HG03354 (cell line): Measurements from ENCODE around the gene RPL37.
"Not testable (repeated sequence)": the region's sequence is repeated elsewhere in the genome, so short reads cannot be mapped to it uniquely, and the experiment has no call there.

Experiments used
- ATAC-seq: cut with Tn5 transposase; IDR thresholded peaks from one replicate; pipeline ENCODE4 v1.9.1; 2021; ENCODE audit warnings: mild to moderate bottlenecking; ENCODE audit not compliant: unreplicated experiment, poor library complexity, severe bottlenecking

The RPL37 gene

DNA sequence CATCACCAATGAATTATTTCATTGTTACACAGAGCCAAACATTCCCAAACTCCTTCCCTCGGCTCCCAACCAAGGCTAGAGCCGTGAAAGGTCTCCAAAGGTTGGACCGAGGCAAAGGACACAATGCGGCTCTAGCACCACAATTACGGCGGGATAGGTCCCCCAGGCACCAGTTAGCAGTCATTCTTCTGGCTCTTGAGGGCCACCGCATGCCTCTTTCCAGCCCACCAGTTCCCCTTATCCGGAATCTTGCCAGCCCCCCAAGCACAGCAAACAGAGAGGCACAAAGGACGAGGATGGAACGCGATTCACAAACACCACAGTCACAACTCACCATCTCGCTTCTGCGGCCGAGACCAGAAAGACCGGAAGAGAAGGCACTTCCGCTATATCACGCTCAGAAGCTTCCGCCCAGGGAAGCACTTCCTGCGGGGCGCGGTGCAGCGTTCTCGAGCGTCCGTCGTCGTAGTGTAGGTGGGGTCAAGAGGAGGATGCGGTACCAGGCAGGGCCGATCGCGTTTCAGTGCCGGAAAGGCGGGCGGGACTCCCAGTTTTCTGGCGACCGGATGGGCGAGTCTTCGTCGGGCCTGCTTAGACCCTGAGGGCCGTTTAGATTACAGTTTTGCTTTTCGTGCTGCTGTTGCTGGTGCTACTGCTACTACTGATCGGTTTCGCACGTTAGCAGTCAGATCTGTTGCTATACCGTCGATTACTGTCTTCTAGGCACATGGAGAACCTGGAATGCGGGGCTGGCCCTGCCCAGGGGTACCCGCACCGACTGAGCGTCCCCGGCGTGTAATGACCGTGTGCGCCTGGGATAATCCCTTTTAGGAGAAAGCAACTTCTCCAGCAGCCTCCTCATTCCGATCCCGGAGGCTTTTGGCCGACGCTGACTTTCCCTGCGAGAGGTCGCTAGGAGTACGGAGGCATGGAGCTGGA, at the start of gene RPL37:
Gene RPL37 (minus strand): TSS at position 374 of the 939 bp plus-strand sequence. CDS start 37 bp downstream, at position 337.
- peak; percentile 97 for ATAC-seq

DNA sequence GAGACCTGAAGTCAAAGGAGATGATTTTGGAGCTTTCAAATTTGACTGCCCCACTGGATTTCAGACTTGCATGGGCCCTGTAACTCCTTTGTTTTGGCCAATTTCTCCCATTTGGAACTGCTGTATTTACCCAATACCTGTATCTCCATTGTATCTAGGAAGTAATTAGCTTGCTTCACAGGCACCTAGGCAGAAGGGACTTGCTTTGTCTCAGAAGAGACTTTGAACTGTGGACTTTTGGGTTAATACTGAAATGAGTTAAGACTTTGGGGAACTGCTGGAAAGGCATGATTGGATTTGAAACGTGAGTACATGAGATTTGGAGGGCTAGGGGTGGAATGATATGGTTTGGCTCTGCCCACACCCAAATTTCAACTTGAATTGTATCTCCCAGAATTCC, 48.0 kb upstream of the RPL37 start:
- not testable (repeated sequence) for ATAC-seq

DNA sequence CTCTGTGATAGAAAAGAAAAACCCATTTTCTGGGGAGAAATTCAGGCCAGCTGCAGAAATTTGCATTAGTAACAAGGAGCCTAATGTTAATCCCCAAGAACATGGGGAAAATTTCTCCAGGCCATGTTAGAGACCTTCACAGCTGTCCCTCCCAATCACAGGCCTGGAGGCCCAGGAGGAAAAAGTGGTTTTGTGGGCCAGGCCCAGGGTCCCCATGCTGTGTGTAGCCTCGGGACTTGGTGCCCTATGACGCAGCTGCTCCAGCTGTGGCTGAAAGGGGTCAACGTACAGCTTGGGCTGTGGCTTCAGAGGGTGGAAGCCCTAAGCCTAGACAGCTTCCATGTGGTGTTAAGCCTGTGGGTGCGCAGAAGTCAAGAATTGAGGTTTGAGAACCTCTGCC, 47.3 kb upstream of the RPL37 start:
- no peak for ATAC-seq

DNA sequence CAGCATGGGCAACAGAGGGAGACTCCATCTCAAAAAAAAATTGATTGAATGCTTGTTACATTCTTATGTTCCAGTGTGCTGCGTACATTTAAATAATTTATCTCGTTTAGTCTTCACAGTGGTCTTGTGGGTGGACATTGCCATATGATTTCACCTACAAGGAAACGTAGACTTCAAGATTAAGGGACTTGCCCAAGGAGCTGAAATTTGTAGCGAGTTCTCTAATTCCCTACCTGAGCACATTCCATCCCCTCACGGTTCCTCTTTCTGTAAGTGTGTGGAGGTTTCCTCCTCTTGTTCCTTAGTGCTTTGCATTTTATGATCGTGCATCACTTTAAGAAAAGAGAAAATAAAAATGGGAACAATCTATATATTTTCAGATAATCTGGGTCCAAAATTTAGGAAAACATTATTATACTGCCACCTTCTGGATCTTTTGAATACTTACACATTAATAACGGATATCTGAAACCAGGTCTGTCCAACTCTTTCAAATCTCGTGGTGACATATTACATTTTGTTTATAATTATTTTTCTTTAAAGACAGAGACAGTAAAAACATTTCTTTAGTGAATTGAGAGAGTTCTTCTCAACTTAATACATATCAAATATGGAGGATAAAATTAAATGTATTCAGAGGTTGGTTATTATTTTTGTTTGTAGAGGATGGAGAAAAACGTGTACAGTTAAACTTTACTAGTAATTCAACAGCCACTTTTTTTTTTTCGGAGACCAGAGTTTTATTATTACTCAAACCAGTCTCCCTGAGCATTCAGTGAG, 44.3 kb upstream of the RPL37 start:
- ATAC-seq, result peak; percentile 64

DNA sequence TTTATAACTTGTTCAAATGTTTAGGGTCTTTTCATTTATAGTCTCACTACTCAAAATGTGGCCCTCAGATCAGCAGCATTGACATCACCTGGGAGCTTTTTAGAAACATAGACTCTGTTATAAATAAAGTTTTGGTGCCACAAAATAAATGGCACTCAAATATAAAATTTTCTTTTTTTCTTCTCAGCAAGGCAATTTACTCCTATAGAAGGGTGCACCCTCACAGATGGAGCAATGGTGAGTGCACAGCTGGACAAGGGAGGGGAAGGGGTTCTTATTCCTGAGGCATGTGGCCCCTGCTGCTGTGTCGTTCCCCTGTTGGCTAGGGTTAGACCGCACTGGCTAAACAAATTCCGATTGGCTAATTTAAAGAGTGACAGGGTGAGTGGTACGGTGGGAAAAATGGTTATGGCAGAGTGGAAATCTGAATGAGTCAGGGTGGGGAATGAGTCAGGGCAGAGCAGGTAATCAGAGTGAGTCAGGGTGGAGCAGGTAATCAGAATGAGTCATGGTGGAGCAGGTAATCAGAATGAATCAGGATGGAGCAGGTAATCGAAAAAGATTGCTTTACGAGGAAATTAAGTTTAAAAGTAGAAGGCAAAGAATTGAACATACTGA, 42.5 kb upstream of the RPL37 start:
- no peak for ATAC-seq

DNA sequence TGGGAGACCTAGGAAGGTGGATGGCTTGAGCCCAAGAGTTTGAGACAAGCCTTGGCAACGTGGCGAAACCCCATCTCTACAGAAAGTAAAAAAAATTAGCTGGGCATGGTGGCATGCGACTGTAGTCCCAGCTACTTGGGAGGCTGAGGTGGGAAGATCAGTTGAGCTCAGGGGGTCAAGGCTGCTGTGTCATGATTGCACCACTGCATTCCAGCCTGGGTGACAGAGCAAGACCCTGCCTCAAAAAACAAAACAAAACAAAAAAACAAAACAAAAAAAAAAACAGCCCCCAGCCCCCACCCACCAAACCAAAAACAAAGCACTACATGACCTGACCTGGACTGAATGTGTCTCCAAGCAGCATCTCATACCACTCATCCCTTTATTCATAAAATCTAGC, 40.9 kb upstream of the RPL37 start:
- no peak for ATAC-seq

DNA sequence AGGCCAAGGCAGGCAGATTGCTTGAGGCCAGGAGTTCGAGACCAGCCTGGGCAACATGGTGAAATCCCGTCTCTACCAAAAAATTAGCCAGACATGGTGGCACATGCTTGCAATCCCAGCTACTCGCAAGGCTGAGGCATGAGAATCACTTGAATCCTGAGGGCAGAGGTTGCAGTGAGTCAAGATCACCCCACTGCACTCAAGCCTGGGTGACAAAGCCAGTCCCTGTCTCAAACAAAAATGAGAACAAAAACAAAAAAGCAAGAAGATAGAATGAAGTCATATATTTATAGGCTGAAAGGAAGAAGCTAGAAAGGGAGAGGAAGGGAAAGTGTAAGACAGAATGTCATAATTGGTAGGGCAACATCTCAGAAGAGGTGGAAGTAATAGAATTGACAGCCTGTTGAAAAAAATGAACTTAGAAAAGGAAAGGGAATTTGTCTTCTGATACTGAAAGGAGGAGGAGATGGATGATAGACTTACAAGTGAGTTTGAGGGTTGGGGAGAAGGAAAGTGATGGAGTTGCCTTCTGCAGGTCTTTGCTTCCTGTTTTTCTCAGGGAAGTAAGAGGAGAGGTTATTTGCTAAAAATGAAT, 38.4 kb upstream of the RPL37 start:
- no peak for ATAC-seq

DNA sequence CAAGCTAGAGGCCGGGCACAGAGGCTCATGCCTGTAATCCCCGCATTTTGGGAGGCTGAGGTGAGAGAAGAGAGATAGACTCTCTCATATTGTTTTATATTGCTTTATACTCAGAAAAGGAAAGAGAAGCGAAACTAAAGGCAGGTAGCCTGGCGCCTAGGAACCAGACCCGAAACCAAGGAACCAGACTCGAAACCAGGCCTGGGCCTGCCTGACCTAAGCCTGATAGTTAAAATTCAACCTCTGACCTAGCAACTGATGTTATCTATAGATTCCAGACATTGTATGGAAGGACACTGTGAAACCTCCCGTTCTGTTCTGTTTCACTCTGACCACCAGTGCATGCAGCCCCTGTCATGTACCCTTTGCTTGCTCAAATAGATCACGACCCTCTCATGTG, 37.2 kb upstream of the RPL37 start:
- not testable (repeated sequence) for ATAC-seq

DNA sequence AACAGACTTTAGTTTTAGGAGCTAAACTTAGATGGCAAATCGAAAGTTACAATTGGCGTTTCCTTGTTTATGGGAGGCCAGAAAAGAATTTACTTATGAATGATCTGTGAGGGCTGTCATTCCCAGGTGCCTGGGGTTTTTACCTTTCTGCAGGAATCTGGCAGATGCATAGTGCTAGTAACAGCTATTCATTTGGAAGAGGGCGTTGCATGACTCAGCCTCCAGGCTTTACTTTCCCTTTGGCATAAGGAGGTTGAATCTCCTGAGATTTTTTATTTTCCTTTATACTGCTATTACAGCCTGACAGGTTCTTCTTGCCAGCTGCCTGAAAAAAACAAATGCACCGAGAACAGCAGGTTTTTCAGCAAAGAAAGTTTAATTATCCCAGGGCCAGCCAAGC, 36.2 kb upstream of the RPL37 start:
- no peak for ATAC-seq

DNA sequence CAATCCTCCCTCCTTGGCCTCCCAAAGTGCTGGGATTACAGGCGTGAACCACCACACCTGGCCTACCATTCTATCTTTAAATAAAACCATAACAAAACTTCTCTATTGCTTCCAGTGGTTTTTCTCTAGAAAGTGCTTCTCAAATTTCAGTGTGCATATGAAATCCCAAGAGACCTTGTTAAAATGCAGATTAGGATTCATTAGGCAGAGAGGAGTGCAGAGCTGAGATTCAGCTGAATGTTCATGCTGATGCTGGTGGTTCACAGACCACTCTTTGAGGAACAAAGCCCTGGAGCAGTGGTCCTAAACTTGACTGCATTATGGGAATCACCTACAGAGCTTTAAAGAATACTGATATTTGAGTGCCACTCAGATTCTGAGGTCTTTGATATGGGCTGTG, 34.4 kb upstream of the RPL37 start:
- no peak for ATAC-seq

DNA sequence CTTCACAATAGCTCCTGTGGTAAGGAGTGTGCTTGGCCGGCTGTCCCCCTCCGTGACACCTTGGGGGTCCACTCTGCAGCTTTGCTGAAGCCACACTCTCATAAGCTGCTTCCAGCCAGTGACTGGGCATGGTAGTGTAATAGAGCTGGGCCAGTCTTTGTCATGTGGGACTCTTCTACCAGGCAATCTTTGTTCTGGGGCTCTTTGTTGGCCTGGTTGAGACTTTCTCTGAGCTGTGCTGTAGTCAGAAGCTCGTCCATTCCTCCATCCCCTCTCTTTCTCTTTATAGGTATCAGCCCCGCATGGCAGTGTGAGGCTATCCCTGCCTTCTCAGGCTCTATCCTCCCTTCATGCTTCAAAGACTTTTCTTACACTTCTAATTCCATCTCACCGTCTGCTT, 31.8 kb upstream of the RPL37 start:
- ATAC-seq, result no peak

DNA sequence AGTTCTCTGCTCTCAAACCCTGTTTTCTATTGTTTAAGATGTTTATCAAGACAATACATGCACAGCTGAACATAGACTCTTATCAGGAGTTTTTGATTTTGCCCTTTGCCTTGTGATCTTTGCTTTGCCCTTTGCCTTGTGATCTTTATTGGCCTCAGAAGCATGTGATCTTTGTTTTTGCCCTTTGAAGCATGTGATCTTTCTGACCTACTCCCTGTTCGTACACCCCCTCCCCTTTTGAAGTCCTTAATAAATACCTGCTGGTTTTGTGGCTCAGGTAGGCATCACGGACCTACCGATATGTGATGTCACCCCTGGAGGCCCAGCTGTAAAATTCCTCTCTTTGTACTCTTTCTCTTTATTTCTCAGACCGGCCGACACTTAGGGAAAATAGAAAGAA, 30.0 kb upstream of the RPL37 start:
- not testable (repeated sequence) for ATAC-seq

DNA sequence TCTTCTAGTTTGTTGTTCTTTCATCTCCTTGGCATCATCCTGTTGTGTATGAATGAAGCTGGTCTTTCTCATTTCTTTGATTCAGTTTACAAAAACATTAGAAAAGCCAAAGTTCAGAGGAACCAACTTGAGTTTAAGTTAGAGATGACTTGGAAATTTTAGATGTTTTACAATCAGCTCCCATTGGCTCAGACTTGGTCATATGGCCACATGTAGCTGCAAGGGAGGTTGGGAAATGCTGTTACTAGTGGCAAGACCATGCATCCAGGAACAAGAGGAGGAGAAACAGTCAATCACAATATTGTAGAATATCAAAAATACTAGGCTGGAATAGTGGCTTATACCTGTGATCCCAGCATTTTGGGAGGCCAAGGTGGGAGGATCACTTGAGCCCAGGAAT, 25.7 kb upstream of the RPL37 start:
- no peak for ATAC-seq

DNA sequence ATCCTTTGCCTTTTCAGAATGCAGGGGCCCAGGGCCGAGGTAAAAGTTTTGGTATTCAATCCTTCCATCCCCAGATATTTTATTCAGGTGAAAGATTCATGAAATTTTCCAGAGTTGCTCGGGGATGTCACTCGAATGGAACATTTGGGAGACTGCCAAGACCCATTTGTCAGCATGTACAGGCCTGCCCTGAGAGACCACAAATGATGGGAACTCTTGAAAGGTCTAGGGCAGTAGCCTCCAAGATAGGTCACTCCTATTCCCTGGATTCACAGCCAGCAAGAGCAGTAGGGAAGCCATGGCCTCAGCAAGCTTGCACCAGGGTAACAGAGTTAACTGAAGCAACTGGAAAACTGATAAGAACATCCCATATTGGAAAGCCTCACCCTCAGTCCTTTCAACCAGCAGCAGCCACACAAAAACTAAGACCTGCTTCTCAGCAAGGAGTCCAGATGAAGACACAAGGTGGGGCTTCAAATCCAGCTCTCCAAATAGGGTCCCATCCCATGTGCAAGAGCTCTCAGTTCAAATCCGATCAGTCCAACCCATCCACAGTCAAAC, 18.7 kb upstream of the RPL37 start:
- ATAC-seq, result no peak

DNA sequence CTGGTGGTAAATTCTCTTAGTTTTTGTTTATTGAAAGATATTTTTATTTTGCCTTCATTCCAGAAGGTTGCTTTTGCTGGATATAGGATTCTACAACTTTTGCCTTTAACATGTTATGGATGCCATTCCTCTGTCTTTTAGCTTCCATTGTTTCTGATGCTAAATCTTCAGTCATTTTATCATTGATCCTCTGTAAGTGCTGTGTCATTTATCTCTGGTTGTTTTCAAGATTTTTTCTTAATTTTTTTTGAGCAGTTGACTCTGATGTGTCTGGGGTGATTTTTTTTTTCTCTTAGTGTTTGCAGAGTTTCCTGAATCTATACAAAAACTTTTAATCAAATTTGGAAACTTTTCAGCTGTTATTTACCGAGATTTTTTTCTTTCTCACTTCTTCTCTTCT, 12.5 kb upstream of the RPL37 start:
- no peak for ATAC-seq

DNA sequence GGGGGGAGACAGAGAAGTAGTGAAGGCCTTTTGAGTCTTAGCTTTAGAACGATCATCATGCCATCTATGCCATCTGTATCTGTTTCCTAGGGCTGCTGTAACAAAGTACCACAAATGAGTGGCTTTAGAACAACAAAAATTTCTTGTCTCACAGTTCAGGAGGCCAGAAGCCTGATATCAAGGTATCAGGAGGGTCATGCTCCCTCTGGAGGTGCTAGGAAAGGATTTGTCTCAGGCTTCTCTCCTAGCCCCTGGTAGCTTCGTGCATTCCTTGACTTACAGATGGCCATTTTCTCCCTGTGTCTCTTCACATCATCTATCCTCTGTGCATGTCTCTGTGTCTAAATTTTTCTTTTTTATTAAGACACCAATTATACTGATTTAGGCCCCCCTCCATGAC, 11.3 kb upstream of the RPL37 start:
- no peak for ATAC-seq

DNA sequence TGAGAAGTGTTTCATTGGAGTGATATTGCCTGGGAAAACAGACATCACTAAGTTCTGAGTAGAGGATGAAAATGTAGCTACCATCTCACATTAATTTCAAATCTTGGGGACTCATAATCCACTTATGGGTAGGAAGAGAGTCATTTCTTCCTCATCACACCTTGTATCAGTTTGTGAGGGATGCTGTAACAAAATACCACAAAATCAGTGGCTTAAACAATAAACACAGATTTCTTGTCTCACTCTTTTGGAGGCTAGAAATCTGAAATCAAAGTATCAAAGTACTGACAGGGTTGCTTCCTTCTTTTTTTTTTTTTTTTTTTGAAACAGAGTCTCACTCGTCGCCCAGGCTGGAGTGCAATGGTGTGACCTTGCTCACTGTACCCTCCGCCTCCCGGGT, 9.5 kb upstream of the RPL37 start:
- no peak for ATAC-seq

DNA sequence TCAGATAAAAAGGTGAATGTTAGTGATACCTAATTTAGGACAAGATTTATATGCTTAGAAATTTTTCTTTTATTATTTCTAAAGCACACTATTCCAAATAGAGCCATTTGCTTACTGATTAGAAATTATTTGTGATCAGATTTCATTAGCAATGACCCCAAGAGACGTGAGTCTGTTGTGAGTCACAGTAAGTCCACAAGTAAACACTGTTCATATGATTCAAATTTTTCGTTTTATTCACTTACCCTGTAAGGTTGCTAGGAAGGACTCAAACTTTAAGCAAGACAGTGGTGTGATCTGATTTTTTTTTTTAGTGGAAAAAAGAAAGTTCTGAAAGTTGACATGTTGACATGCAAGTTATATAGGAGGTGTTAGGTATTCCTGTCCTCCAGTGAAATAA, 7.3 kb upstream of the RPL37 start:
- ATAC-seq, result no peak

DNA sequence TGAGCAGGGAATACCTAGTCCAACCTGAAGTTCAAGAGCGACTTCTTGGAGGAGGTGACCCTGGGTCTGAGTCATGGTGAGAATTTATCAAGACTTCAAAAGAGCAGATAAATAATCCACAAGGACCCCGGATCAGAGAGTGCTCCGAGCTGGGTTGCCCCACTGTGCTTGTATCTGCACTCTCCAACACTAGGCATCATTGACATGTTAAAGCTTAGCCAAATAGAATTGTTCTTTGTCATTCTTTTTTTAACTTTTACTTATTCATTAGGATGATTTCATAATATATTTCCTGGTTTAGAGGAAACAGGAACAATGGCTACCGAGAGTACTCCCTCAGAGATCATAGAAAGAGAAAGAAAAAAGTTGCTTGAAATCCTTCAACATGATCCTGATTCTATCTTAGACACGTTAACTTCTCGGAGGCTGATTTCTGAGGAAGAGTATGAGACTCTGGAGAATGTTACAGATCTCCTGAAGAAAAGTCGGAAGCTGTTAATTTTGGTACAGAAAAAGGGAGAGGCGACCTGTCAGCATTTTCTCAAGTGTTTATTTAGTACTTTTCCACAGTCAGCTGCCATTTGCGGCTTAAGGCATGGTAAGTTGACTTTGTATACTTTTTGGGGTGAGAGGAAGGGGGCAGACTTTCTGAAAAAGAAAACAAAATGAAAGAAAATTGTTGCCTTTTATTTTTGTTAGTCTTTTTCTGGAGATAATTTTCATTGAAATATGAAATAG, 6.2 kb upstream of the RPL37 start, which contains the start of gene CARD6:
Gene CARD6 (plus strand): TSS at position 300 of the 738 bp plus-strand sequence. CDS start 16 bp downstream, at position 316.
- peak; percentile 55 for ATAC-seq
